K562 (cell line): ENCODE data around the gene WDR93. TPM values are rescaled to one million over a fixed set of nuclear protein-coding genes. Genes with fewer than 3 reads are reported as not detected.

ENCODE experiments used
- ELF1 ChIP-seq: fragments of 200-800 bp; sonication (Bioruptor generic); IDR thresholded peaks from 2 replicates; pipeline ENCODE4 v1.6.1; 2016; ENCODE audit warnings: missing genetic modification characterization, missing compliant biosample characterization
- ESRRB ChIP-seq: fragments of 250-450 bp; sonication (Bioruptor Pico); IDR thresholded peaks from 2 replicates; pipeline ENCODE4 v1.5.0; 2020; ENCODE audit warnings: mild to moderate bottlenecking, moderate library complexity, borderline replicate concordance
- HIVEP1 ChIP-seq: fragments of 250-450 bp; sonication (Bioruptor Pico); IDR thresholded peaks from 2 replicates; pipeline ENCODE4 v1.4.0; 2020; ENCODE audit warnings: mild to moderate bottlenecking
- MEF2A ChIP-seq: IDR thresholded peaks from 2 replicates; pipeline ENCODE4 v1.6.1; 2011; ENCODE audit warnings: low read depth, mild to moderate bottlenecking, low read length, moderate library complexity; ENCODE audit not compliant: control insufficient read depth
- NFRKB ChIP-seq: fragments of 450-650 bp; IDR thresholded peaks from 2 replicates; pipeline ENCODE4 v1.6.1; 2016; ENCODE audit warnings: low read depth
- POLR2B ChIP-seq: fragments of 450-650 bp; IDR thresholded peaks from 2 replicates; pipeline ENCODE4 v1.6.1; 2018; ENCODE audit warnings: low read depth; ENCODE audit not compliant: partially characterized antibody
- RUNX1 ChIP-seq: sonication (generic); IDR thresholded peaks from 2 replicates; pipeline ENCODE4 v1.6.1; 2016; ENCODE audit warnings: antibody characterized with exemption, low read depth
- SMARCE1 ChIP-seq: fragments of 450-650 bp; IDR thresholded peaks from 2 replicates; pipeline ENCODE4 v1.7.1; 2016; ENCODE audit warnings: mild to moderate bottlenecking
- THRAP3 ChIP-seq: fragments of 450-650 bp; IDR thresholded peaks from 2 replicates; pipeline ENCODE4 v1.6.1; 2016; ENCODE audit warnings: mild to moderate bottlenecking, inconsistent platforms, borderline replicate concordance
- ZNF239 ChIP-seq: fragments of 250-450 bp; sonication (Bioruptor Pico); IDR thresholded peaks from 2 replicates; pipeline ENCODE4 v1.4.0; 2020; ENCODE audit warnings: mild to moderate bottlenecking
- polyA plus RNA-seq, 8 experiments: library from polyadenylated mRNA; depleted of rRNA in 4 of 8; stranded (reverse) in 5 of 8; unstranded in 3 of 8; fragments of >200 nt; fragmentation: Nextera tagmentation in 2 of 8; fragmentation: Illumina TruSeq in 1 of 8; extraction: Ambion mirVana in 2 of 8; extraction: Trizol in 1 of 8; gene quantifications; 2 replicates each; pipeline versions ENCODE4 v1.2.1 to v1.2.3, GENCODE V29; 2011 to 2014; ENCODE audit warnings: inconsistent platforms in 1 of 8, missing spikeins in 1 of 8
- total RNA-seq, 7 experiments: library from RNA; depleted of rRNA in 6 of 7; stranded (reverse); fragments of >200 nt in 6 of 7; fragmentation: Illumina TruSeq in 2 of 7; extraction: Trizol in 2 of 7; gene quantifications; 2 replicates each; pipeline versions ENCODE4 v1.2.1 to v1.2.3, GENCODE V29; 2011 to 2021; ENCODE audit warnings: low replicate concordance in 1 of 7
- TF ChIP-seq, protein P1 (sequence below): sonication (generic); formaldehyde crosslinking; IDR thresholded peaks from 2 replicates; pipeline ENCODE4 v1.5.0; 2020; ENCODE audit warnings: missing genetic modification reagents
- TF ChIP-seq, protein P2 (sequence below): sonication (generic); formaldehyde crosslinking; IDR thresholded peaks from 2 replicates; pipeline ENCODE4 v1.8.0; 2022; ENCODE audit warnings: mild to moderate bottlenecking, missing genetic modification reagents
- TF ChIP-seq, protein P3 (sequence below): fragments of 450-650 bp; IDR thresholded peaks from 2 replicates; pipeline ENCODE4 v1.6.1; 2016
- TF ChIP-seq, protein P4 (sequence below): fragments of 450-650 bp; IDR thresholded peaks from 2 replicates; pipeline ENCODE4 v1.6.1; 2016; ENCODE audit warnings: mild to moderate bottlenecking, moderate library complexity

Gene WDR93
- total and polyA plus RNA-seq, 9 of the 15 experiments (the other 6 are each of a cell fraction or from before 2014, with no cell fraction given): not detected

DNA sequence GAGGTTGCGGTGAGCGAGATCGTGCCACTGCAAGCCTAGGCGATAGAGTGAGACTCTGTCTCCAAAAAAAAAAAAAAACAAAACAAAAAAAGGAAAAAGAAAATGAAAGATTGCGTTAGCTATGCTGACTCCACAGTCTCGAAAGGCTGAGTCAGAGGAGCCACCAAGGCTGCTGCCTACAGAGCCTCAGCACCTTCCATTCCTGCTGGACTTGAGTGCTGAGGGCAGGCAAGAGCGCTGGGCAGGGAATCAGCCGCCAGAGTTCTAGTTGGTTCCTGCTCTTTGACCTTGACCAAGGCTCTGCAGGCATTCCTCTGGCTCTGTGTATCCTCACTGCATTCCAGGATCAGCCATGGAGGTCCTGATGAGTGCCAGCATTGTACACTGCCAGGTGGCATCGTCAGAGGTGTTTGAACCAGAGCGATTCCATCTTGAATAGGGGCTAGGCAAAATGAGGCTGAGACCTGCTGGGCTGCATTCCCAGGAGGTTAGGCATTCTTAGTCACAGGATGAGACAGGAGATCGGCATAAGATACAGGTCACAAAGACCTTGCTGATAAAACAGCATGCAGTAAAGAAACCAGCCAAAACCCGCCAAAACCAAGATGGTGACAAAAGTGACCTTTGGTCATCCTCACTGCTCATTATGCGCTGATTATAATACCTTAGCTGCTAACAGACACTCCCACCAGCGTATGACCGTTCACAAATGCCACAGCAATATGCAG, 91.4 kb downstream of the WDR93 start (continued):
- TF ChIP-seq, protein P1, sequence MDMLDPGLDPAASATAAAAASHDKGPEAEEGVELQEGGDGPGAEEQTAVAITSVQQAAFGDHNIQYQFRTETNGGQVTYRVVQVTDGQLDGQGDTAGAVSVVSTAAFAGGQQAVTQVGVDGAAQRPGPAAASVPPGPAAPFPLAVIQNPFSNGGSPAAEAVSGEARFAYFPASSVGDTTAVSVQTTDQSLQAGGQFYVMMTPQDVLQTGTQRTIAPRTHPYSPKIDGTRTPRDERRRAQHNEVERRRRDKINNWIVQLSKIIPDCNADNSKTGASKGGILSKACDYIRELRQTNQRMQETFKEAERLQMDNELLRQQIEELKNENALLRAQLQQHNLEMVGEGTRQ: no peak
- TF ChIP-seq MEF2A (no peak), POLR2B (no peak), ZNF239 (CRISPR knock-in tag) (peak; percentile 95), ESRRB (CRISPR knock-in tag) (peak; percentile 81; the same call in 1 of the 2 replicates), ELF1 (0 out of 2 replicates have a peak, but pooled peaks have one; percentile 11), RUNX1 (no peak), SMARCE1 (0 out of 2 replicates have a peak, but pooled peaks have one; percentile 20), HIVEP1 (CRISPR knock-in tag) (peak; percentile 98), THRAP3 (no peak), NFRKB (peak; percentile 29; the same call in 1 of the 2 replicates)
- TF ChIP-seq, protein P2, sequence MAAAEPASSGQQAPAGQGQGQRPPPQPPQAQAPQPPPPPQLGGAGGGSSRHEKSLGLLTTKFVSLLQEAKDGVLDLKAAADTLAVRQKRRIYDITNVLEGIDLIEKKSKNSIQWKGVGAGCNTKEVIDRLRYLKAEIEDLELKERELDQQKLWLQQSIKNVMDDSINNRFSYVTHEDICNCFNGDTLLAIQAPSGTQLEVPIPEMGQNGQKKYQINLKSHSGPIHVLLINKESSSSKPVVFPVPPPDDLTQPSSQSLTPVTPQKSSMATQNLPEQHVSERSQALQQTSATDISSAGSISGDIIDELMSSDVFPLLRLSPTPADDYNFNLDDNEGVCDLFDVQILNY: no peak
- TF ChIP-seq, protein P3, sequence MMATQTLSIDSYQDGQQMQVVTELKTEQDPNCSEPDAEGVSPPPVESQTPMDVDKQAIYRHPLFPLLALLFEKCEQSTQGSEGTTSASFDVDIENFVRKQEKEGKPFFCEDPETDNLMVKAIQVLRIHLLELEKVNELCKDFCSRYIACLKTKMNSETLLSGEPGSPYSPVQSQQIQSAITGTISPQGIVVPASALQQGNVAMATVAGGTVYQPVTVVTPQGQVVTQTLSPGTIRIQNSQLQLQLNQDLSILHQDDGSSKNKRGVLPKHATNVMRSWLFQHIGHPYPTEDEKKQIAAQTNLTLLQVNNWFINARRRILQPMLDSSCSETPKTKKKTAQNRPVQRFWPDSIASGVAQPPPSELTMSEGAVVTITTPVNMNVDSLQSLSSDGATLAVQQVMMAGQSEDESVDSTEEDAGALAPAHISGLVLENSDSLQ: peak; percentile 90
- TF ChIP-seq, protein P4, sequence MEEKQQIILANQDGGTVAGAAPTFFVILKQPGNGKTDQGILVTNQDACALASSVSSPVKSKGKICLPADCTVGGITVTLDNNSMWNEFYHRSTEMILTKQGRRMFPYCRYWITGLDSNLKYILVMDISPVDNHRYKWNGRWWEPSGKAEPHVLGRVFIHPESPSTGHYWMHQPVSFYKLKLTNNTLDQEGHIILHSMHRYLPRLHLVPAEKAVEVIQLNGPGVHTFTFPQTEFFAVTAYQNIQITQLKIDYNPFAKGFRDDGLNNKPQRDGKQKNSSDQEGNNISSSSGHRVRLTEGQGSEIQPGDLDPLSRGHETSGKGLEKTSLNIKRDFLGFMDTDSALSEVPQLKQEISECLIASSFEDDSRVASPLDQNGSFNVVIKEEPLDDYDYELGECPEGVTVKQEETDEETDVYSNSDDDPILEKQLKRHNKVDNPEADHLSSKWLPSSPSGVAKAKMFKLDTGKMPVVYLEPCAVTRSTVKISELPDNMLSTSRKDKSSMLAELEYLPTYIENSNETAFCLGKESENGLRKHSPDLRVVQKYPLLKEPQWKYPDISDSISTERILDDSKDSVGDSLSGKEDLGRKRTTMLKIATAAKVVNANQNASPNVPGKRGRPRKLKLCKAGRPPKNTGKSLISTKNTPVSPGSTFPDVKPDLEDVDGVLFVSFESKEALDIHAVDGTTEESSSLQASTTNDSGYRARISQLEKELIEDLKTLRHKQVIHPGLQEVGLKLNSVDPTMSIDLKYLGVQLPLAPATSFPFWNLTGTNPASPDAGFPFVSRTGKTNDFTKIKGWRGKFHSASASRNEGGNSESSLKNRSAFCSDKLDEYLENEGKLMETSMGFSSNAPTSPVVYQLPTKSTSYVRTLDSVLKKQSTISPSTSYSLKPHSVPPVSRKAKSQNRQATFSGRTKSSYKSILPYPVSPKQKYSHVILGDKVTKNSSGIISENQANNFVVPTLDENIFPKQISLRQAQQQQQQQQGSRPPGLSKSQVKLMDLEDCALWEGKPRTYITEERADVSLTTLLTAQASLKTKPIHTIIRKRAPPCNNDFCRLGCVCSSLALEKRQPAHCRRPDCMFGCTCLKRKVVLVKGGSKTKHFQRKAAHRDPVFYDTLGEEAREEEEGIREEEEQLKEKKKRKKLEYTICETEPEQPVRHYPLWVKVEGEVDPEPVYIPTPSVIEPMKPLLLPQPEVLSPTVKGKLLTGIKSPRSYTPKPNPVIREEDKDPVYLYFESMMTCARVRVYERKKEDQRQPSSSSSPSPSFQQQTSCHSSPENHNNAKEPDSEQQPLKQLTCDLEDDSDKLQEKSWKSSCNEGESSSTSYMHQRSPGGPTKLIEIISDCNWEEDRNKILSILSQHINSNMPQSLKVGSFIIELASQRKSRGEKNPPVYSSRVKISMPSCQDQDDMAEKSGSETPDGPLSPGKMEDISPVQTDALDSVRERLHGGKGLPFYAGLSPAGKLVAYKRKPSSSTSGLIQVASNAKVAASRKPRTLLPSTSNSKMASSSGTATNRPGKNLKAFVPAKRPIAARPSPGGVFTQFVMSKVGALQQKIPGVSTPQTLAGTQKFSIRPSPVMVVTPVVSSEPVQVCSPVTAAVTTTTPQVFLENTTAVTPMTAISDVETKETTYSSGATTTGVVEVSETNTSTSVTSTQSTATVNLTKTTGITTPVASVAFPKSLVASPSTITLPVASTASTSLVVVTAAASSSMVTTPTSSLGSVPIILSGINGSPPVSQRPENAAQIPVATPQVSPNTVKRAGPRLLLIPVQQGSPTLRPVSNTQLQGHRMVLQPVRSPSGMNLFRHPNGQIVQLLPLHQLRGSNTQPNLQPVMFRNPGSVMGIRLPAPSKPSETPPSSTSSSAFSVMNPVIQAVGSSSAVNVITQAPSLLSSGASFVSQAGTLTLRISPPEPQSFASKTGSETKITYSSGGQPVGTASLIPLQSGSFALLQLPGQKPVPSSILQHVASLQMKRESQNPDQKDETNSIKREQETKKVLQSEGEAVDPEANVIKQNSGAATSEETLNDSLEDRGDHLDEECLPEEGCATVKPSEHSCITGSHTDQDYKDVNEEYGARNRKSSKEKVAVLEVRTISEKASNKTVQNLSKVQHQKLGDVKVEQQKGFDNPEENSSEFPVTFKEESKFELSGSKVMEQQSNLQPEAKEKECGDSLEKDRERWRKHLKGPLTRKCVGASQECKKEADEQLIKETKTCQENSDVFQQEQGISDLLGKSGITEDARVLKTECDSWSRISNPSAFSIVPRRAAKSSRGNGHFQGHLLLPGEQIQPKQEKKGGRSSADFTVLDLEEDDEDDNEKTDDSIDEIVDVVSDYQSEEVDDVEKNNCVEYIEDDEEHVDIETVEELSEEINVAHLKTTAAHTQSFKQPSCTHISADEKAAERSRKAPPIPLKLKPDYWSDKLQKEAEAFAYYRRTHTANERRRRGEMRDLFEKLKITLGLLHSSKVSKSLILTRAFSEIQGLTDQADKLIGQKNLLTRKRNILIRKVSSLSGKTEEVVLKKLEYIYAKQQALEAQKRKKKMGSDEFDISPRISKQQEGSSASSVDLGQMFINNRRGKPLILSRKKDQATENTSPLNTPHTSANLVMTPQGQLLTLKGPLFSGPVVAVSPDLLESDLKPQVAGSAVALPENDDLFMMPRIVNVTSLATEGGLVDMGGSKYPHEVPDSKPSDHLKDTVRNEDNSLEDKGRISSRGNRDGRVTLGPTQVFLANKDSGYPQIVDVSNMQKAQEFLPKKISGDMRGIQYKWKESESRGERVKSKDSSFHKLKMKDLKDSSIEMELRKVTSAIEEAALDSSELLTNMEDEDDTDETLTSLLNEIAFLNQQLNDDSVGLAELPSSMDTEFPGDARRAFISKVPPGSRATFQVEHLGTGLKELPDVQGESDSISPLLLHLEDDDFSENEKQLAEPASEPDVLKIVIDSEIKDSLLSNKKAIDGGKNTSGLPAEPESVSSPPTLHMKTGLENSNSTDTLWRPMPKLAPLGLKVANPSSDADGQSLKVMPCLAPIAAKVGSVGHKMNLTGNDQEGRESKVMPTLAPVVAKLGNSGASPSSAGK: peak; percentile 34
